GM21390 (cell line): ENCODE data around the gene HTR3D.
"Not testable (repeated sequence)": the region's sequence is repeated elsewhere in the genome, so short reads cannot be mapped to it uniquely, and the experiment has no call there.

Source experiments
- ATAC-seq: cut with Tn5 transposase; IDR thresholded peaks from one replicate; pipeline ENCODE4 v1.9.1; 2021; ENCODE audit not compliant: unreplicated experiment

The HTR3D gene

DNA sequence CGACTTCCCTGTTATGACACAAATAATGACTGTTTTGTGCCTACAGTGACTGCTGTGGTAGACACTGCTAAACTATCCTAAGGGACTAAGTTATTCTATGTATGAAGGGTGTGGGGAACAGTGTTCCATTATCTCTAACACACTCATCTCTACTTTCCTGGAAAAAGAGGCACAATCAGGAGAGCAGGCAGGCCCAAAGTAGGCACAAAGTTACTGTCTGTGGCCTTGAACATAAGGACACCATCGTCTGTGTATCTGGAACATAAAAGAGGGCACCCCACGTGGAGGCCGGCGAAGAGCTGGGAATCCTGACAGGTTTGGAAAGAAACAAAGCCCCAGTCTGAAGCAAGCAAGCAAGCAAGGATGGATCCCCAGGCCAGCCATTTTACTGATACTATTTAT is 15.4 kb upstream of the HTR3D start:
- no peak for ATAC-seq

DNA sequence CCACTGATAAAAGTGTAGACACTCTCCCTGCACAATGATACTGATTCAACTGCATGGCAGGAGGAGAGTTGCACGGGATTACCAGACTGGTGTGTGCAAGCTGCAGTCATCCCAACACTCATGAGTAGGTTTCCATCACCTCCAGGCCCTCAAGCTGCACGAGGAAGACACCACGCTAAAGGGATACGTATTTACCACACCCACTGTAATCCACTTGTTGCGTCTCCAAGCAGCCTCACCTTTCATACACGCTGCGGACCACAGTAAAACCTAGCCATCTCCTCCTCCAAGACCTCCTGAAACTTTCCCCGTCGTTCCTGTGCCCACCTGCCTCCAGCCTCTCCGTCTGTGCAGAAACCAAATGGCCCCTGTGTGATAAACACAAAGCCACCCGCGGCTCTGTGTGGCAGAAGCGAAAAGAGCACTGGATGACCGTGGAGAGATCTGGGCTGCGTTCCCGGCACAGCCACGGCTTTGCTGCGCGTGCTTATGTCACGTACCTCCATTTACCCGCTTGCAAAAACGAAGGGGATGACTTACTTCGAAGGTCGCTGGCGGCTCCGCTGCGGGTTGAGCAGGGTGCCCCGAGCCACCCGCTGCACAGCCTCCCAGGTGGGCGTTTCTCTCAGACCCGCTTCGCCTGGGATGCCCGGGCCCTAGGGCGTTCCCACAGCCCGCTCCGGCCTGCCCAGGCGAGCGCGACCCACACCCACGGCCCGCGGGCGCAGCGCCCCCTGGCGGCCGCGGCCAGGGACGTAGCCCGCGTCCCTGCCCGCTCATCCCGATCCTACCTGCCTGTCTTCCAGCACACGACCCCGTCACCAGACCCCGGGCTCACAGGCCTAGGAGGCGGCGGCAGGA is 14.5 kb upstream of the HTR3D start:
- ATAC-seq, result peak; percentile 78

DNA sequence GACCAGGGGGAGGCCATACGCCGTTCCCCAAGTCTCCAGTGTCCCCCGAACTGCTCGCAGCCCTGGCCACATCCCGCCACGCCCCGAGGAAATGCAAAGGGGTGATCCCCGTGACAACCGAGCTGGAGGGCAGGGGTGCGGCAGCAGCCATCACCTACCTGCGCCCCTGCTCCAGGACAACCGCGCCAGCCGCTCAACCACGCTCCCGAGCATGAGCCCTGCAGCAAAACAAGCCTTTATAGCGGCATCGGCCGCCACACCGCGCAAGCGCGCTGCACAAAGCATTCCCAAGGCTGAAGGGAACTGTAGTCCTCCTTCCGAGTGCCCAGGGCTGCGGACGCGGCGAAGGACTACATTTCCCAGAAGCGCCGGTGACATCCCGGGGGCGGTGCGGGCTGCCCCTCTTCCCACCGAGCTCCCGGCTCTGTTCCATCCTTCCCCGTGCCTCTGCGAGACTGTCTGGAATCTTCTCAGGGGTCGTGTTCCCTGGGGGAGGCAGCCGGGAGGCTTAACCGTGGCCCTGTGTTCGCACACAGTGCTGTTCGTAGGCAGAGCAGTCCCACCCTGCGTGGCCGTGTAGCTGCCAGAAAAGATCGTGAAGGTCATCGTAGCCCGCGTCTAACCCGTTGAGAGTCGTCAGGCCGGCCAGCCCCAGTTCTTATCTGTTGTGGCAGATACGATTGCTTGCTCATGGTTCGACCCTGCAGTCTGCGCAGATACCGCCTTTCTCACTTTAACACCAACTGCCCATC is 13.7 kb upstream of the HTR3D start, which contains the start of gene ABCC5:
TSS of gene ABCC5 (minus strand) at position 213 of the 752 bp plus-strand sequence. CDS start 3,492 bp downstream, outside the sequence.
- peak; percentile 98 for ATAC-seq

DNA sequence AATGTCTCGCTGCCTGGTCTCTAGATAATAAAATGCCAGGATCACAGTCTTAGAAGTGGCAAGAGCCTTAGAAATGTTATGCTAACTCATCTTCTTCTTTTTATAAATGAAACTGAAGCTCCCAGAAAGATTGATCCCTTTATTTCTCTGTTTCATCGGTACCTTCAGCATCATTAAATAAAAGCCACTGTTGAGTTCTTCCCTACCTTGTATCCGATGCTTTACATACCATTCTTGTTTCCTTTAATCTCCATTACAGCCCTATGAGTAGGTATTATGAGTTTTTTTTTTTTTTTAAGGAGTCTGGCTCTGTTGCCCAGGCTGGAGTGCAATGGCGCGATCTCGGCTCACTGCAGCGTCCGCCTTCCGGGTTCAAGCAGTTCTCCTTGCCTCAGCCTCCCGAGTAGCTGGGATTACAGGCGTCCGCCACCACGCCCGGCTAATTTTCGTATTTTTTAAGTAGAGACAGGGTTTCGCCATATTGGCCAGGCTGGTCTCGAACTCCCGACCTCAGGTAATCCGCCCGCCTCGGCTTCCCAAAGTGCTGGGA is 13.0 kb upstream of the HTR3D start:
- no peak for ATAC-seq

DNA sequence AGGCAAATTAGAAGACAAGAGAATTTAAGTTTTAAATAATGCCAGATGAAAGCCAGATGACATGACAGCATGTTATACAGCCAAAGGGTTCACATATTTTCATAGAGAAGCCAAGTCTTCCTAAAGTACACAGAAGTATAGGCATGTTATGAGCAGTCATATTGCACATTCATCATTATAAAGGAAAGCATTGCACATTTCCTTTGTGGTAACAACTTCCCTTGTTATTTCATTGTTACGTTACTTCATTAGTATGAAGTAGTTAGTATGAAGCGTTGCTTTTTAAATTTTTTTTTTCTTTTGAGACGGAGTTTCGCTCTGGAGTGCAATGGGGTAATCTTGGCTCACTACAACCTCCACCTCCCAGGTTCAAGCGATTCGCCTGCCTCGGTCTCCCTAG is 9.2 kb upstream of the HTR3D start:
- ATAC-seq, result no peak

DNA sequence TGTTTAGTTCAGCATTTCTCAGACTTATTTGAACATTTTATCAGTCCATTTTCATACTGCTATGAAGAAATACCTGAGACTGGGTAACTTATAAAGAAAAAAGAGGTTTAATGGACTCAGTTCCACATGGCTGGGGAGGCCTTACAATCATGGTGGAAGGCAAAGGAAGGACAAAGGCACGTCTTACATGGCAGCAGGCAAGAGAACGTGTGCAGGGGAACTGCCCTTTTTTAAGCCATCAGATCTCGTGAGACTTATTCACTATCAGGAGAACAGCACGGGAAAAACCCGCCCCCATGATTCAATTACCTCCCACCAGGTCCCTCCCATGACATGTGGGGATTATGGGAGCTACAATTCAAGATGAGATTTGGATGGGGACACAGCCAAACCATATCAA is 6.3 kb upstream of the HTR3D start:
- ATAC-seq, result not testable (repeated sequence)

DNA sequence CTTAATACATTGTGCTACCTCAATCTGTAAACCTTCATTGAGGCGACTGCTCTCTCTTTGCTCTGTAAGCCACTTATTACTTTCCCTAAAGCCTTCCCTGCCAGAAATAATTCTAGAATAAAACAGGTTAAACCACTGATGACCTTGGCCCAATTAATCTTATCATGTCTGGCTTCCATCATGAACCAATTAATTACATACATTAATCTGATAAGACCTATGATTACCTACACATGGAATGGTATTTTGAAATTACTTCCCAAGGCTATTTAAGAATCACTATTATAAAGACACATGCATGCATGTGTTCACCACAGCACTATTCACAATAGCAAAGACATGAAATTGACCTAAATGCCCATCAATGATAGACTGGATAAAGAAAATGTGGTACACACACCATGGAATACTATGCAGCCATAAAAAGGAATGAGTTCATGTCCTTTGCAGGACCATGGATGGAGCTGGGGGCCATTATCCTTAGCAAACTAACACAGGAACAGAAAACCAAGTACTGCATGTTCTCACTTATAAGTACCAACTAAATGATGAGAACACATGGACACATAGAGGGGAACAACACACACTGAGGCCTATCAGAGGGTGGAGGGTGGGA is 3.2 kb upstream of the HTR3D start:
- not testable (repeated sequence) for ATAC-seq

DNA sequence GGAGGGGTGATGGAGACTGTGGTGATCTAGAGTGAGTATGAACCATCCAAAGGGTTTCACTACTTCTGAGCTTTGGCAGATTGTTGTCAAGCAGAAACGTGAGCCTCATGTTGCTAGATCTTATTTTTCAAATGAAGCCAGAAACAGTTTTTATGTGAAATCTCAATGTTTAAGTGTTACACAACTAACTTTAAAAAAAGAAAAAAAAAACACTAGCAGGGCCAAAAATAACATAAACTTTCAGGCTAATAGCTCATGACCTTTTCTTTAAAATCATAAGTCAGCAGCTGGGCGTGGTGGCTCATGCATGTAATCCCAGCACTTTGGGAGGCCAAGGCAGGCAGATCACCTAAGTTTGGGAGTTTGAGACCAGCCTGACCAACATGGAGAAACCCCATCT is 2.1 kb upstream of the HTR3D start:
- no peak for ATAC-seq

DNA sequence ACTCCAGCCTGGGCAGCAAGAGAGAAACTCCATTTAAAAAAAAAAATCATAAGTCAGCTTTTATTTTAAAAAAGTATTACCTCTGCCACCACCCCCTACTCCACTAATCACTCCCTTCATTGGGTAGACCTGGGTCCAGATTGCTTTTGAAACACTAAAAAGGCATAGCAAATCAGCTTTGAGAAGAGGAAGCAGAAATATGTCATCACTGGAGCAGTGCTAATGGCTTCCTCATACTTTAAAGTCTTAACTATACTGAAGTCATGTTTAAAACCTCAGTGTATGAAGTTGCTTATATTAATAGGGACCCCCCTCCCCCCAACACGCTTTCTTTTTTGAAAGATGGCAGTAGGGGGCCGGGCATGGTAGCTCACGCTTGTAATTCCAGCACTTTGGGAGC is 1.0 kb upstream of the HTR3D start:
- no peak for ATAC-seq

DNA sequence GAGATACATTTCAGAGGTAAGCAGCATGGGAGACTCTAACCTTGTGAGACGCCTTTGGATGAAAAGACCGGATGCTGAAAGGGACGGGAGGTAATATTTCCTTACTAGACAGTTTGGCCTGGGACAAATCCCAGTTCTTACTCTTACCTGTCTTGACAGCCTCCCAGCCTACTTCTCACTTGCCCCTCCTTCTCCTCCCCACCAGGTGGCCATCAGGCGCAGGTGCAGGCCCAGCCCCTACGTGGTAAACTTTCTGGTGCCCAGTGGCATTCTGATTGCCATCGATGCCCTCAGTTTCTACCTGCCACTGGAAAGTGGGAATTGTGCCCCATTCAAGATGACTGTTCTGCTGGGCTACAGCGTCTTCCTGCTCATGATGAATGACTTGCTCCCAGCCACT is 6.3 kb downstream of the HTR3D start:
- no peak for ATAC-seq

DNA sequence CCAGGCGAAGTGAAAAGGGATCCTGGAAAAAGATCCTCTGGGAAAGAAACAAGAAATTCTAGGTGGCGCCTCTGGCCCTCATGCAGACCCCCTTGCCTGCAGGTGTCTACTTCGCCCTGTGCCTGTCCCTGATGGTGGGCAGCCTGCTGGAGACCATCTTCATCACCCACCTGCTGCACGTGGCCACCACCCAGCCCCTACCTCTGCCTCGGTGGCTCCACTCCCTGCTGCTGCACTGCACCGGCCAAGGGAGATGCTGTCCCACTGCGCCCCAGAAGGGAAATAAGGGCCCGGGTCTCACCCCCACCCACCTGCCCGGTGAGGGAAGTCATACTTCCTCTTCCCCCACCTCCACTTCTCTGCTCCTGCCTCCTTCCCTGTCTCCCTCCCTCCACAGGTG is 6.8 kb downstream of the HTR3D start:
- not testable (repeated sequence) for ATAC-seq

DNA sequence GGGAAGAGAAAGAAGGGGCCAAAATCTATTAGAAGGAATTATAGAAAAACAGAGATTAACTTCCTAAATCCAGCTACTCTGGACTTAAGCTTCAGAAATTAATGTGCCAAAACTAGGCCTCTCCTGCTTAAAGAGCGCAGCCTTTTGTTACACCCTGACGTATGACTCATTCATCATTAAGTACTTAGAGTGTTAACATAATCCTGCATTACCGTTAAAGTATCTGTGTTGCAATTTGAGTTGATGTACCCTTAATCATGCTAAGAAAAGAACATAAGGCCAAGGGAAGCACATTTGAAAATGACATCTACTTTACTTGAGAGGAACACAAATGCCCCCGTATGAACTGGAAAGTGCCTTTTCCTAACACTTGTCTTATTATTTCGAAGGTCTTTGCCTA is 7.9 kb downstream of the HTR3D start:
- no peak for ATAC-seq

DNA sequence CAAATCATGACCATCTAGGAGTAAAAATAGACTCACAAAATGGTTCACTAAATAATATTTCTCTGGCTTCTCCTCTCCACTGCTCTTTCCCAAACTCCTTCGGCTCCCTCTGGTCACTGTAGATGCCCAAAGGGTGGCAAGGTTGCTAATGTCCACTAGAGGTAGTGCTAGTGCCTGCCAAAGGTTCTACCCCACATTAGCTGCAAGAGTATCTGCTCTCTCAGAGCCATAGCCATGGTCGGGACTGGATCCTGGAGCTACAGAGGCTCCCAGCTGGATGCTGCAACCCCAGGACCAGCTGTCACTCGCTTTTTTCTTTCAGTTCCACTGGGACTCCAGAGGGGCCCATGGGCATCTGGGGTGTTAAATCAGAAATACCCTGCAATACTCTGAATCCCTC is 8.5 kb downstream of the HTR3D start:
- ATAC-seq, result no peak

DNA sequence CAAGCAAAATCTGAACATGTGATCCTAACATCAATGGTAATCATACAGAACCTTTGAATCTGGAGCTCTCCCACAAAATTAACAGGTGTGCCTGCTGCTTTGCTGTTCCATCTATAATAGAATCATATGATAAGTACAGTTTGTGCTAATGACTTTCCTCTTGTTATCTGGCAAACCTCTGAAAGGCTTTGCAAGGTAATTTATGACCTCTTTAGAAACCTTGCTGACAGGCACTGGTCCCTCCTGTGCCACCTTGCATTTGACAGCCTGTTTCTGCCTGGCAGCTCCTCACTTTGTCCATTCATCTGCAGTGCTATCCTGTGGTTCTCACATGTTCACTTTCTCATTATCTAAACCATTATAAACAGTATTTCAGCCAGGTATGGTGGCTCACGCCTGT is 11.1 kb downstream of the HTR3D start:
- no peak for ATAC-seq

DNA sequence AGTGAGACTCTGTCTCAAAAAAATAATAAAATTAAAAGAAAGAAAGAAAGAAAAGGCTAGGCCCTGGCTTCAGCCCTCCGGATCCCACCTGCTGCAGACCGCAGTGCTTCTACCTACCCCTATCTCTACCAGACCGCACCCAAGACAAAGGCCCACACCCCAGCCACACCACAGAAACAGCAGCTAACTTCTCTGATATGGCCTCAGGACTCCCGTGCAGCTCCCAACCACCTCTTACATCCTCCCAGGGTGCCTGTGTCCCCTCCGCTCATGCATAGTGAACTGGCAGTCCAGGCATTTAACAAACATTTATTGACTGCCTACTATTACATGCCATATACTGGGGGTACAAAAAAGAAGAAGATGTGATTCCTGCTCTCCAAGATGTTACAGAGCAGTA is 14.5 kb downstream of the HTR3D start:
- ATAC-seq, result no peak

DNA sequence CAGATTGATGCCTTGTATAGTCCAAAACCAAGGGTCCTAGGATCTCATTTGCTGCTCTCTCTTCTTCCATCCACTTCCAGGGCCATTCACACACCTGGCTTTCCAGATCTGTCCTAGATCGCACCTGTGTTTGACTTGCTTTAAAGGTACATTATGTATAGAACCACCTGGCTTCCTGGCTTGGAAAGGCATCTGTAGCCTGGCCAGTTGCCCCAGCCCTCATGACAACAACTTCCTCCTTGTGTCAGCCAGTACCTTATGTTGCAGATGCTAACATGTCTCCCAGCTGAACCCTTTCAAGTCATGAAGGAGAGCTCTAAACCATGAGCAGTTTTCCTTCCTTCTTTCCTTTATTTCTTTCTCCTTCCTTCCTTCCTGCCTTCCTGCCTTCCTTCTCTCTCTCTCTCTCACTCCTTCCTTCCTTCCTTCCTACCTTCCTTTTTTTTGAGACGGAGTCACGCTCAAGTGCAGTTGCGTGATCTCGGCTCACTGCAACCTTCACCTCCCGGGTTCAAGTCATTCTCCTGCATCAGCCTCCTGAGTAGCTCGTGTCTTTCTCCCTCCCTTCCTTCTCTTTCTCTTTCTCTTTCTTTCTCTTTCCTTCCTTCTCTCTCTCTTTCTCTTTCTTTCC is 18.8 kb downstream of the HTR3D start:
- no peak for ATAC-seq

DNA sequence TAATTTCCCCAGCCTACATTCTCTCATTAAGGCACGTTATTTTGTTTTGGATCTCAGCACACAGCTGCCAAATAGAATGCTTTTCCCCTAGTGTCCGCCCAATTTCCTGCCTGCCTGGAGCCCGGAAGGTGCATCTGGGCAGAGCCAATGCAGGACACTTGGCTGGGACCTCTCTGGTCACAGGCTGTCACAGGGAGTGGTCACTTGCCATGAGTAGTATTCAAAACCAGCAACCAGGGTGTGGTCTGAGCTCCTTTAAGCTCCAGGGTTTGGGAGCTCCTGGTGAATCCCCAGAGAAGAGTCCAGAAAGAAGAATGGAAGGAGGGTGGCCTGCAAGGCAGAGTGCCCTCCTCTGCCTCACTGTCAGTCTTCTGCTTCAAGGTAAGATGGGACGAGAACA is 21.2 kb downstream of the HTR3D start, which contains the start of gene HTR3C:
TSS of gene HTR3C (plus strand) at position 281 of the 400 bp plus-strand sequence. CDS start at position 315, 34 bp downstream.
- no peak for ATAC-seq

DNA sequence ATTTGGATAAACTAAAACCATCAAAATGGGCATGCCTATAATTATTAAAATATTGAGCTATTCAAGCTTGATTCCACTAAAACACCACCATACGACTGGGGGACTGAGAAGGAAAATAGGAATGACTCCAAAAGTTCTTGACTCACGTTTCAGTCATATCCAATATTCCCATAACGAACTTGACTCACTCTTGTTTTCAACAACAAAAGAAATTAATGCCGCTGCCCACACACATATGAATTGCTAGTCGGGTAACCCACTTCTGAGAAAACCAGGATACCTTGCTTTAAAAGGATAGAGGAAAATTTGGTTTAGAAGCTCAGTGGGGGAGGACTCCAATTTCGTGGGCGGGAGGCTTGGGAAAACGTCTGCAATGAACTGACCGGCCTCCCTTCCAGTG is 26.5 kb downstream of the HTR3D start:
- no peak for ATAC-seq

DNA sequence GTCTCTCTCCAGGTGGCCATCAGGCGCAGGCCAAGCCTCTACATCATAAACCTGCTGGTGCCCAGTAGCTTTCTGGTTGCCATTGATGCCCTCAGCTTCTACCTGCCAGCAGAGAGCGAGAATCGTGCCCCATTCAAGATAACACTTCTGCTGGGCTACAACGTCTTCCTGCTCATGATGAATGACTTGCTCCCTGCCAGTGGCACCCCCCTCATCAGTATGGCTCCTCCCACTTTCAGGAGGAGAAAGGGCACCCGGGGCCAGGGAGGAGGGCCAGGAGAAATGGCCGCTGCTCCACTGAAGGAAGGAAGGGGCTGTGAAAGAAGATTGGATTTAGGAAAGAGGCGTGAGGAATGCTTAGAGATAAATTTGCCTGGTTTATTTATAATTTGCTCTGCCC is 27.9 kb downstream of the HTR3D start:
- no peak for ATAC-seq

DNA sequence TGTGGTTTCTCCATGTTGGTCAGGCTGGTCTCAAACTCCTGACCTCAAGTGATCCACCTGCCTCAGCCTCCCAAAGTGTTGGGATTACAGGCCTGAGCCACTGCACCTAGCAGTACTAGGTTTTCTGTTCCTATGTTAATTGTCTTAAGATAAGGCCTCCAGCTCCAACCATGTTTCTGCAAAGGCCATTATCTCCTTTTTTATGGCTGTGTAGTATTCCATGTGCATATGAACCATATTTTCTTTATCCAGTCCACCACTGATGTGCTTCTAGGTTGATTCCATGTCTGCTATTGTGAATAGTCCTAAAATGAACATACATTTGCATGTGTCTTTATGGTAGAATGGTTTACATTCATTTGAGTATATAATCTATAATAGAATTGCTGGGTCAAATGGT is 31.1 kb downstream of the HTR3D start:
- no peak for ATAC-seq

DNA sequence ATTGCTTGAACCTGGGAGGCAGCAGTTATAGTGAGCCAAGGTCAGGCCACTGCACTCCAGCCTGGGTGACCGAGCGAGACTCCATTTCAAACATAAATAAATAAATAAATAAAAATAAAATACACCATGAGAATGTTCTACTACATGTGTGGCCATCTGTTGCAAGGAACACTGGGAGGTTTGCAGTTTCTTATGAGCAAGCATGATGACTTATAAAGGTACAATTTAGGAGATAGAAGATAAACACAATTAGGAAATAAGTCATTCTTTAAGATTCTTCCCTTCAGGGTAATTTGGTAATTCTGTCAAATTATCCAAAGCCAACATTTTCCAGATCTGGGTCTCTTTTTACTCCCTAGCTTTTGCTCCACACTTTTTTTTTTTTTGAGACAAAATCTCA is 34.7 kb downstream of the HTR3D start:
- no peak for ATAC-seq
